ENCODE data around the gene KCNJ5. TPM values are rescaled to one million over a fixed set of nuclear protein-coding genes. Genes with fewer than 3 reads are reported as not detected.

Gene KCNJ5
- polyA plus RNA-seq, 2 of the 4 experiments (the other 2 are of a cell fraction): 0.04 TPM; not detected in 1

DNA sequence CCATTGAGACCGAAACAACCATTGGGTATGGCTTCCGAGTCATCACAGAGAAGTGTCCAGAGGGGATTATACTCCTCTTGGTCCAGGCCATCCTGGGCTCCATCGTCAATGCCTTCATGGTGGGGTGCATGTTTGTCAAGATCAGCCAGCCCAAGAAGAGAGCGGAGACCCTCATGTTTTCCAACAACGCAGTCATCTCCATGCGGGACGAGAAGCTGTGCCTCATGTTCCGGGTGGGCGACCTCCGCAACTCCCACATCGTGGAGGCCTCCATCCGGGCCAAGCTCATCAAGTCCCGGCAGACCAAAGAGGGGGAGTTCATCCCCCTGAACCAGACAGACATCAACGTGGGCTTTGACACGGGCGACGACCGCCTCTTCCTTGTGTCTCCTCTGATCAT, 20.5 kb downstream of the KCNJ5 start:
- ATAC-seq (no peak), DNase-seq (ENCODE audit: low read depth in 1 of 2, low spot score in 1 of 2) (no peak), FAIRE-seq (no peak)
- H3K9me3 ChIP-seq: no peaks in the 10 kb centered on the region
- no peak overlapping the region for H3K4me3 ChIP-seq
- POLR2A ChIA-PET: no interaction called here
- CTCF ChIA-PET: no interaction called here
- WGBS (ENCODE audit: missing lambda C conversion rate): 71% methylated on average over 18 of the region's 18 CpGs
- no peak overlapping the region for H3K27ac ChIP-seq
- H3K4me2 ChIP-seq: no peak overlapping the region
- TF ChIP-seq JUNB (IDR thresholded peaks at IDR 0.05) (no peak), RARB (CRISPR knock-in tag; IDR thresholded peaks at IDR 0.05) (no peak), CHD4 (IDR thresholded peaks at IDR 0.05; ENCODE audit: borderline replicate concordance) (no peak), CHD2 (IDR thresholded peaks at IDR 0.05; ENCODE audit: low read length, partially characterized antibody) (no peak), EHF (CRISPR knock-in tag; IDR thresholded peaks at IDR 0.05) (no peak), CBX8 (IDR thresholded peaks at IDR 0.05) (no peak), EHMT2 (IDR thresholded peaks at IDR 0.05; ENCODE audit: low read depth) (no peak), PHF8 (IDR thresholded peaks at IDR 0.05; ENCODE audit: borderline replicate concordance, low read depth) (no peak), KDM5A (IDR thresholded peaks at IDR 0.05) (no peak), FOXS1 (CRISPR knock-in tag; IDR thresholded peaks at IDR 0.05) (no peak), FOSL2 (IDR thresholded peaks at IDR 0.05) (no peak), FOSL2 (CRISPR knock-in tag; IDR thresholded peaks at IDR 0.05) (no peak), ZFP36 (IDR thresholded peaks at IDR 0.05; ENCODE audit: borderline replicate concordance, partially characterized antibody) (no peak), RCOR1 (IDR thresholded peaks at IDR 0.05; ENCODE audit: low read depth, low read length) (no peak), TP53 (CRISPR knock-in tag; IDR thresholded peaks at IDR 0.05) (no peak), HEYL (CRISPR knock-in tag; IDR thresholded peaks at IDR 0.05) (no peak)
- TF ChIP-seq, protein P1, sequence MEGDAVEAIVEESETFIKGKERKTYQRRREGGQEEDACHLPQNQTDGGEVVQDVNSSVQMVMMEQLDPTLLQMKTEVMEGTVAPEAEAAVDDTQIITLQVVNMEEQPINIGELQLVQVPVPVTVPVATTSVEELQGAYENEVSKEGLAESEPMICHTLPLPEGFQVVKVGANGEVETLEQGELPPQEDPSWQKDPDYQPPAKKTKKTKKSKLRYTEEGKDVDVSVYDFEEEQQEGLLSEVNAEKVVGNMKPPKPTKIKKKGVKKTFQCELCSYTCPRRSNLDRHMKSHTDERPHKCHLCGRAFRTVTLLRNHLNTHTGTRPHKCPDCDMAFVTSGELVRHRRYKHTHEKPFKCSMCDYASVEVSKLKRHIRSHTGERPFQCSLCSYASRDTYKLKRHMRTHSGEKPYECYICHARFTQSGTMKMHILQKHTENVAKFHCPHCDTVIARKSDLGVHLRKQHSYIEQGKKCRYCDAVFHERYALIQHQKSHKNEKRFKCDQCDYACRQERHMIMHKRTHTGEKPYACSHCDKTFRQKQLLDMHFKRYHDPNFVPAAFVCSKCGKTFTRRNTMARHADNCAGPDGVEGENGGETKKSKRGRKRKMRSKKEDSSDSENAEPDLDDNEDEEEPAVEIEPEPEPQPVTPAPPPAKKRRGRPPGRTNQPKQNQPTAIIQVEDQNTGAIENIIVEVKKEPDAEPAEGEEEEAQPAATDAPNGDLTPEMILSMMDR (IDR thresholded peaks at IDR 0.05): no peak
- TF ChIP-seq, protein P2, sequence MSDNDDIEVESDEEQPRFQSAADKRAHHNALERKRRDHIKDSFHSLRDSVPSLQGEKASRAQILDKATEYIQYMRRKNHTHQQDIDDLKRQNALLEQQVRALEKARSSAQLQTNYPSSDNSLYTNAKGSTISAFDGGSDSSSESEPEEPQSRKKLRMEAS (IDR thresholded peaks at IDR 0.05): no peak
- TF ChIP-seq, protein P3, sequence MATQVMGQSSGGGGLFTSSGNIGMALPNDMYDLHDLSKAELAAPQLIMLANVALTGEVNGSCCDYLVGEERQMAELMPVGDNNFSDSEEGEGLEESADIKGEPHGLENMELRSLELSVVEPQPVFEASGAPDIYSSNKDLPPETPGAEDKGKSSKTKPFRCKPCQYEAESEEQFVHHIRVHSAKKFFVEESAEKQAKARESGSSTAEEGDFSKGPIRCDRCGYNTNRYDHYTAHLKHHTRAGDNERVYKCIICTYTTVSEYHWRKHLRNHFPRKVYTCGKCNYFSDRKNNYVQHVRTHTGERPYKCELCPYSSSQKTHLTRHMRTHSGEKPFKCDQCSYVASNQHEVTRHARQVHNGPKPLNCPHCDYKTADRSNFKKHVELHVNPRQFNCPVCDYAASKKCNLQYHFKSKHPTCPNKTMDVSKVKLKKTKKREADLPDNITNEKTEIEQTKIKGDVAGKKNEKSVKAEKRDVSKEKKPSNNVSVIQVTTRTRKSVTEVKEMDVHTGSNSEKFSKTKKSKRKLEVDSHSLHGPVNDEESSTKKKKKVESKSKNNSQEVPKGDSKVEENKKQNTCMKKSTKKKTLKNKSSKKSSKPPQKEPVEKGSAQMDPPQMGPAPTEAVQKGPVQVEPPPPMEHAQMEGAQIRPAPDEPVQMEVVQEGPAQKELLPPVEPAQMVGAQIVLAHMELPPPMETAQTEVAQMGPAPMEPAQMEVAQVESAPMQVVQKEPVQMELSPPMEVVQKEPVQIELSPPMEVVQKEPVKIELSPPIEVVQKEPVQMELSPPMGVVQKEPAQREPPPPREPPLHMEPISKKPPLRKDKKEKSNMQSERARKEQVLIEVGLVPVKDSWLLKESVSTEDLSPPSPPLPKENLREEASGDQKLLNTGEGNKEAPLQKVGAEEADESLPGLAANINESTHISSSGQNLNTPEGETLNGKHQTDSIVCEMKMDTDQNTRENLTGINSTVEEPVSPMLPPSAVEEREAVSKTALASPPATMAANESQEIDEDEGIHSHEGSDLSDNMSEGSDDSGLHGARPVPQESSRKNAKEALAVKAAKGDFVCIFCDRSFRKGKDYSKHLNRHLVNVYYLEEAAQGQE (IDR thresholded peaks at IDR 0.05): no peak
- TF ChIP-seq, protein P4, sequence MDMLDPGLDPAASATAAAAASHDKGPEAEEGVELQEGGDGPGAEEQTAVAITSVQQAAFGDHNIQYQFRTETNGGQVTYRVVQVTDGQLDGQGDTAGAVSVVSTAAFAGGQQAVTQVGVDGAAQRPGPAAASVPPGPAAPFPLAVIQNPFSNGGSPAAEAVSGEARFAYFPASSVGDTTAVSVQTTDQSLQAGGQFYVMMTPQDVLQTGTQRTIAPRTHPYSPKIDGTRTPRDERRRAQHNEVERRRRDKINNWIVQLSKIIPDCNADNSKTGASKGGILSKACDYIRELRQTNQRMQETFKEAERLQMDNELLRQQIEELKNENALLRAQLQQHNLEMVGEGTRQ (IDR thresholded peaks at IDR 0.05): no peak
- peaks cover 15% of the 10 kb centered on the region for H3K4me1 ChIP-seq

DNA sequence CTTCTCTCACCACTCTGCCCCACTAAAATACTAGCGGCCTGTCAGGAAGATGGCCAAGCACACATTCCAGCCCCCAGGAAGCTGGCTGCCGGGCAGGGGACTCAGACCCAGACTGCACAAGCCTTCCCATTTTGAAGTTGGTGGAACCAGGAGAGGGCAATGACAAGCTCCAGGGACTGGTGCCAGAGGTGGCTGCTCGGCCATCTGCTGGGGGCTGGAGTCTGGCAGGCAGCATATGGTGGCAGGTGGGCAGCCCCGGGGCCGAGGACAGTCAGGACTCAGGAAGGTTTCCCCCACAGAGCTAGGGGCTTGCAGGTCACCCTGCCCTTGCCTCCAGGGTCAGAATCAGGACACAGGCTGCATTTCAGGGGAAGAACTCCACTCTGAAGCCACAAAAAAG, 22.6 kb downstream of the KCNJ5 start:
- Histone ChIP-seq H3K4me2 (no peak overlapping the region), H3K4me1 (peaks cover 4% of the 10 kb centered on the region), H3K9me3 (no peaks in the 10 kb centered on the region), H3K4me3 (no peak overlapping the region), H3K27ac (no peak overlapping the region)
- CTCF ChIA-PET: interaction anchor here (1.1 kb wide), 1 partner anchor 30 kb away, joined by 6 read pairs; no protein-coding TSS in a partner anchor
- WGBS (ENCODE audit: missing lambda C conversion rate): 84% methylated on average over 2 of the region's 5 CpGs
- FAIRE-seq (no peak), ATAC-seq (no peak), DNase-seq (ENCODE audit: low read depth in 1 of 2, low spot score in 1 of 2) (no peak)
- POLR2A ChIA-PET: no interaction called here
- TF ChIP-seq NR3C1 (IDR thresholded peaks at IDR 0.05) (no peak), RNF2 (IDR thresholded peaks at IDR 0.05; ENCODE audit: borderline replicate concordance, low read depth) (no peak), FOXS1 (CRISPR knock-in tag; IDR thresholded peaks at IDR 0.05) (no peak), ZFP36 (IDR thresholded peaks at IDR 0.05; ENCODE audit: borderline replicate concordance, partially characterized antibody) (no peak), HOXB13 (CRISPR knock-in tag; IDR thresholded peaks at IDR 0.05; ENCODE audit: low read depth) (no peak), POLR2A (IDR thresholded peaks at IDR 0.05; ENCODE audit: low read length) (no peak), HEYL (CRISPR knock-in tag; IDR thresholded peaks at IDR 0.05) (no peak), JUN (IDR thresholded peaks at IDR 0.05) (no peak), BHLHE40 (IDR thresholded peaks at IDR 0.05; ENCODE audit: low read depth, low read length) (no peak), SREBF2 (IDR thresholded peaks at IDR 0.05) (no peak), NPAS2 (CRISPR knock-in tag; IDR thresholded peaks at IDR 0.05; ENCODE audit: borderline replicate concordance) (no peak)
- TF ChIP-seq, protein P5, sequence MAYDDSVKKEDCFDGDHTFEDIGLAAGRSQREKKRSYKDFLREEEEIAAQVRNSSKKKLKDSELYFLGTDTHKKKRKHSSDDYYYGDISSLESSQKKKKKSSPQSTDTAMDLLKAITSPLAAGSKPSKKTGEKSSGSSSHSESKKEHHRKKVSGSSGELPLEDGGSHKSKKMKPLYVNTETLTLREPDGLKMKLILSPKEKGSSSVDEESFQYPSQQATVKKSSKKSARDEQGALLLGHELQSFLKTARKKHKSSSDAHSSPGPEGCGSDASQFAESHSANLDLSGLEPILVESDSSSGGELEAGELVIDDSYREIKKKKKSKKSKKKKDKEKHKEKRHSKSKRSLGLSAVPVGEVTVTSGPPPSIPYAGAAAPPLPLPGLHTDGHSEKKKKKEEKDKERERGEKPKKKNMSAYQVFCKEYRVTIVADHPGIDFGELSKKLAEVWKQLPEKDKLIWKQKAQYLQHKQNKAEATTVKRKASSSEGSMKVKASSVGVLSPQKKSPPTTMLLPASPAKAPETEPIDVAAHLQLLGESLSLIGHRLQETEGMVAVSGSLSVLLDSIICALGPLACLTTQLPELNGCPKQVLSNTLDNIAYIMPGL (CRISPR knock-in tag; IDR thresholded peaks at IDR 0.05; ENCODE audit: borderline replicate concordance): no peak
- TF ChIP-seq, protein P2 (IDR thresholded peaks at IDR 0.05): no peak
- TF ChIP-seq, protein P6, sequence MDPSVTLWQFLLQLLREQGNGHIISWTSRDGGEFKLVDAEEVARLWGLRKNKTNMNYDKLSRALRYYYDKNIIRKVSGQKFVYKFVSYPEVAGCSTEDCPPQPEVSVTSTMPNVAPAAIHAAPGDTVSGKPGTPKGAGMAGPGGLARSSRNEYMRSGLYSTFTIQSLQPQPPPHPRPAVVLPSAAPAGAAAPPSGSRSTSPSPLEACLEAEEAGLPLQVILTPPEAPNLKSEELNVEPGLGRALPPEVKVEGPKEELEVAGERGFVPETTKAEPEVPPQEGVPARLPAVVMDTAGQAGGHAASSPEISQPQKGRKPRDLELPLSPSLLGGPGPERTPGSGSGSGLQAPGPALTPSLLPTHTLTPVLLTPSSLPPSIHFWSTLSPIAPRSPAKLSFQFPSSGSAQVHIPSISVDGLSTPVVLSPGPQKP (IDR thresholded peaks at IDR 0.05; ENCODE audit: low read depth, low read length): no peak

Measured in A549 (cell line).